ENCODE data around the gene TSGA10IP.

Gene TSGA10IP

GRCh38 chr11:65934014-65934413, 11.3 kb upstream of the TSGA10IP start:
- Mint-ChIP-seq H3K4me1 (peaks cover 29% of the 10 kb centered on the region), H3K27me3 (ENCODE audit: low read depth, poor library complexity) (peaks cover 14% of the 10 kb centered on the region), H3K4me3 (no peak overlapping the region), H3K27ac (no peak overlapping the region), H3K9me3 (no peaks in the 10 kb centered on the region), H3K36me3 (ENCODE audit: low read depth) (no peaks in the 10 kb centered on the region)
- no peak for DNase-seq
- TF ChIP-seq CTCF (IDR thresholded peaks at IDR 0.05) = no peak

- H3K27me3 Mint-ChIP-seq (ENCODE audit: low read depth, poor library complexity) = peaks cover 14% of the 10 kb centered on the region
- no peaks in the 10 kb centered on the region for H3K9me3 Mint-ChIP-seq
- no peak overlapping the region for H3K4me3 Mint-ChIP-seq
- DNase-seq = no peak
- peaks cover 21% of the 10 kb centered on the region for H3K4me1 Mint-ChIP-seq
- H3K36me3 Mint-ChIP-seq (ENCODE audit: low read depth) = no peaks in the 10 kb centered on the region
- no peak overlapping the region for H3K27ac Mint-ChIP-seq
- TF ChIP-seq CTCF (IDR thresholded peaks at IDR 0.05) = no peak
These were observed 7.5 kb upstream of the TSGA10IP start for GRCh38 chr11:65937766-65938165.

GRCh38 chr11:65941720-65942310, 3.5 kb upstream of the TSGA10IP start:
- Mint-ChIP-seq H3K9me3 (no peaks in the 10 kb centered on the region), H3K27me3 (ENCODE audit: low read depth, poor library complexity) (peaks cover 12% of the 10 kb centered on the region), H3K27ac (peak overlapping the region; percentile 62), H3K4me1 (peaks cover 32% of the 10 kb centered on the region), H3K36me3 (ENCODE audit: low read depth) (no peaks in the 10 kb centered on the region), H3K4me3 (no peak overlapping the region)
- TF ChIP-seq CTCF (IDR thresholded peaks at IDR 0.05) = no peak
- no peak for DNase-seq

- Mint-ChIP-seq H3K27ac (no peak overlapping the region), H3K36me3 (ENCODE audit: low read depth) (no peaks in the 10 kb centered on the region), H3K4me3 (no peak overlapping the region), H3K9me3 (no peaks in the 10 kb centered on the region), H3K27me3 (ENCODE audit: low read depth, poor library complexity) (peaks cover 9% of the 10 kb centered on the region), H3K4me1 (peaks cover 32% of the 10 kb centered on the region)
- no peak for TF ChIP-seq CTCF (IDR thresholded peaks at IDR 0.05)
- no peak for DNase-seq
These were observed 2.7 kb upstream of the TSGA10IP start for GRCh38 chr11:65942531-65942930.

- H3K9me3 Mint-ChIP-seq = no peaks in the 10 kb centered on the region
- no peak overlapping the region for H3K4me3 Mint-ChIP-seq
- TF ChIP-seq CTCF (IDR thresholded peaks at IDR 0.05) = no peak
- no peaks in the 10 kb centered on the region for H3K36me3 Mint-ChIP-seq (ENCODE audit: low read depth)
- no peak overlapping the region for H3K27ac Mint-ChIP-seq
- H3K27me3 Mint-ChIP-seq (ENCODE audit: low read depth, poor library complexity) = peaks cover 9% of the 10 kb centered on the region
- H3K4me1 Mint-ChIP-seq = peaks cover 26% of the 10 kb centered on the region
- DNase-seq = no peak
These were observed 1.1 kb upstream of the TSGA10IP start for GRCh38 chr11:65944191-65944590.

- H3K4me1 Mint-ChIP-seq = peaks cover 26% of the 10 kb centered on the region
- H3K27ac Mint-ChIP-seq = no peak overlapping the region
- no peak for DNase-seq
- no peaks in the 10 kb centered on the region for H3K36me3 Mint-ChIP-seq (ENCODE audit: low read depth)
- no peaks in the 10 kb centered on the region for H3K9me3 Mint-ChIP-seq
- H3K27me3 Mint-ChIP-seq (ENCODE audit: low read depth, poor library complexity) = peaks cover 9% of the 10 kb centered on the region
- no peak overlapping the region for H3K4me3 Mint-ChIP-seq
- TF ChIP-seq CTCF (IDR thresholded peaks at IDR 0.05) = no peak
These were observed 513 bp upstream of the TSGA10IP start for GRCh38 chr11:65944767-65945166.

Measured in nephron progenitor cell (in vitro differentiated cells).